Hepatocyte (in vitro differentiated cells): ENCODE results near the gene UGT1A5. TPM values are rescaled to one million over a fixed set of nuclear protein-coding genes. Genes with fewer than 3 reads are reported as not detected.
"Not testable (repeated sequence)": the region's sequence is repeated elsewhere in the genome, so short reads cannot be mapped to it uniquely, and the experiment has no call there.

Experiments
- DNase-seq: peaks from one replicate; pipeline ENCODE4 v3.0.0-alpha.2; 2016; ENCODE audit warnings: low spot score
- H2AFZ ChIP-seq: fragments of 200-600 bp; sonication (generic); 2 replicates; pipeline ENCODE4 v1.6.0; 2016; ENCODE audit warnings: antibody characterized with exemption, mild to moderate bottlenecking
- H3K27ac ChIP-seq: fragments of 200-600 bp; sonication (generic); 2 replicates; pipeline ENCODE4 v1.5.1; 2016; ENCODE audit warnings: mild to moderate bottlenecking
- H3K27me3 ChIP-seq: fragments of 200-600 bp; sonication (generic); 2 replicates; pipeline ENCODE4 v1.6.1; 2016
- H3K36me3 ChIP-seq: fragments of 200-600 bp; sonication (generic); replicated peaks from 2 replicates; pipeline ENCODE4 v1.5.1; 2016; ENCODE audit warnings: low read depth; ENCODE audit not compliant: insufficient read depth
- H3K4me1 ChIP-seq: fragments of 200-600 bp; sonication (generic); 2 replicates; pipeline ENCODE4 v1.5.1; 2016; ENCODE audit warnings: mild to moderate bottlenecking, moderate library complexity; ENCODE audit not compliant: insufficient read depth
- H3K4me2 ChIP-seq: fragments of 200-600 bp; sonication (generic); 2 replicates; pipeline ENCODE4 v1.6.0; 2016
- H3K4me3 ChIP-seq: fragments of 200-600 bp; sonication (generic); 2 replicates; pipeline ENCODE4 v1.5.1; 2016; ENCODE audit warnings: mild to moderate bottlenecking
- H3K79me2 ChIP-seq: fragments of 200-600 bp; sonication (generic); 2 replicates; pipeline ENCODE4 v1.6.0; 2017; ENCODE audit warnings: mild to moderate bottlenecking
- H3K9me2 ChIP-seq: fragments of 200-600 bp; sonication (generic); replicated peaks from 2 replicates; pipeline ENCODE4 v1.6.0; 2017; ENCODE audit warnings: mild to moderate bottlenecking; ENCODE audit not compliant: insufficient read depth
- H3K9me3 ChIP-seq: fragments of 200-600 bp; sonication (generic); 2 replicates; pipeline ENCODE4 v1.5.1; 2016; ENCODE audit warnings: low read depth, mild to moderate bottlenecking
- H4K20me1 ChIP-seq: fragments of 200-600 bp; sonication (generic); 2 replicates; pipeline ENCODE4 v1.6.0; 2016; ENCODE audit warnings: mild to moderate bottlenecking; ENCODE audit not compliant: insufficient read depth, poor library complexity, severe bottlenecking
- EZH2 ChIP-seq: fragments of 200-600 bp; sonication (generic); IDR thresholded peaks from 2 replicates; pipeline ENCODE4 v1.6.1; 2016; ENCODE audit warnings: antibody characterized with exemption, mild to moderate bottlenecking, borderline replicate concordance
- EZH2phosphoT487 ChIP-seq: fragments of 200-600 bp; sonication (generic); IDR thresholded peaks from one replicate; pipeline ENCODE4 v1.6.1; 2018; ENCODE audit warnings: antibody characterized with exemption, mild to moderate bottlenecking, low read depth, moderate library complexity; ENCODE audit not compliant: unreplicated experiment, severe bottlenecking
- WGBS: methylation state at CpG from one replicate; pipeline ENCODE4 v1.1.6; 2016; ENCODE audit warnings: low lambda C conversion rate; ENCODE audit errors: missing lambda C conversion rate; 5-methylcytosine and 5-hydroxymethylcytosine counted together
- polyA plus RNA-seq: library from polyadenylated mRNA; unstranded; fragments of >200 nt; fragmentation: Nextera tagmentation; extraction: Ambion mirVana; gene quantifications from 2 replicates; pipeline ENCODE4 v1.2.1, GENCODE V29; 2016
- total RNA-seq: library from RNA; depleted of rRNA; stranded (reverse); fragments of >200 nt; gene quantifications from 2 replicates; pipeline ENCODE4 v1.2.3, GENCODE V29; 2014
- TF ChIP-seq, protein P1 (sequence below): fragments of 200-600 bp; sonication (generic); IDR thresholded peaks from 2 replicates; pipeline ENCODE4 v1.5.1; 2016; ENCODE audit warnings: antibody characterized with exemption, mild to moderate bottlenecking; ENCODE audit not compliant: poor library complexity

Gene UGT1A5
- total and polyA plus RNA-seq, 2 experiments from 2014 or later: not detected

DNA sequence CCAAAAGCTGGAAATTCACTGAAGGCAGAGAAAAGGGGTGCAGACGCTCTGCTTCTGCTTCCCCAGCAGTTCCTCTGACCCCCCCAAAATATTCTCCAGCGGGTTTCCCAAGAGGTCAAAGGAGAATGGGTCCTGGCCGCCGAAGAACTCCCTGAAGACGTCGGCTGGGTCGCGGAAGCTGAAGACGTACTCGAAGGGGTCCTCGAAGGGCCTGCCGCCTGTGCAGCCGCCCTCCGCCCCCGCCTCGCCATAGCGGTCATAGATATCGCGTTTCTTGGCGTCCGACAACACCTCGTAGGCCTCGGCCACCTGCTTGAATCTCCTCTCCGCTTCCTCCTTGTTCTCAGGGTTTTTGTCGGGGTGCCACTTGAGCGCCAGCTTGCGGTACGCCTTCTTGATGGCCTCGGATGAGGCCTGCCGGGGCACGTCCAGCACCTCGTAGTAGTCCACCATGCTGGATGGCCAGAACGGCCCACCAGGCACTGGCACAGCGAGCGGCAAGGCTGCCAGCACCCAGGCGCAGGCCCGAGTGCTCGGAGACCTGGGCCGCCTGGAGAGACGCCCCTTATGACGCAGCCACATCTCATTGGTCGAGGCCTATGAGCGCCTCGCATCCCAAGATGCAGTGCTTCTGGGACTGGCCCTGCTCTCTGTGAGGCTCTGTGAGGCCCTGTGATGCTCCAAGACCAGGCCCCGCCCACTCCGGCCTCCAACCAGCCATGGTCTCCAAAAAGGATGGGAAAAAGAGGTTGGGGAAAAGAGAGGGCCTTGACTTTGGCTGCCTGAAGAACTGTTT lies 31.0 kb downstream of the UGT1A5 start:
- TF ChIP-seq, protein P1, sequence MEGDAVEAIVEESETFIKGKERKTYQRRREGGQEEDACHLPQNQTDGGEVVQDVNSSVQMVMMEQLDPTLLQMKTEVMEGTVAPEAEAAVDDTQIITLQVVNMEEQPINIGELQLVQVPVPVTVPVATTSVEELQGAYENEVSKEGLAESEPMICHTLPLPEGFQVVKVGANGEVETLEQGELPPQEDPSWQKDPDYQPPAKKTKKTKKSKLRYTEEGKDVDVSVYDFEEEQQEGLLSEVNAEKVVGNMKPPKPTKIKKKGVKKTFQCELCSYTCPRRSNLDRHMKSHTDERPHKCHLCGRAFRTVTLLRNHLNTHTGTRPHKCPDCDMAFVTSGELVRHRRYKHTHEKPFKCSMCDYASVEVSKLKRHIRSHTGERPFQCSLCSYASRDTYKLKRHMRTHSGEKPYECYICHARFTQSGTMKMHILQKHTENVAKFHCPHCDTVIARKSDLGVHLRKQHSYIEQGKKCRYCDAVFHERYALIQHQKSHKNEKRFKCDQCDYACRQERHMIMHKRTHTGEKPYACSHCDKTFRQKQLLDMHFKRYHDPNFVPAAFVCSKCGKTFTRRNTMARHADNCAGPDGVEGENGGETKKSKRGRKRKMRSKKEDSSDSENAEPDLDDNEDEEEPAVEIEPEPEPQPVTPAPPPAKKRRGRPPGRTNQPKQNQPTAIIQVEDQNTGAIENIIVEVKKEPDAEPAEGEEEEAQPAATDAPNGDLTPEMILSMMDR: no peak
- no peak for TF ChIP-seq EZH2
- no peak for TF ChIP-seq EZH2phosphoT487
- H3K27ac ChIP-seq: no peak overlapping the region
- H3K9me2 ChIP-seq: no peaks in the 10 kb centered on the region
- H3K79me2 ChIP-seq: no peaks in the 10 kb centered on the region
- WGBS: 97% methylated on average over 46 of the region's 46 CpGs
- H3K27me3 ChIP-seq: no peaks in the 10 kb centered on the region
- H3K4me1 ChIP-seq: peaks cover 10% of the 10 kb centered on the region
- no peak for DNase-seq
- H3K4me2 ChIP-seq: no peak overlapping the region
- no peaks in the 10 kb centered on the region for H4K20me1 ChIP-seq
- H3K9me3 ChIP-seq: no peaks in the 10 kb centered on the region
- no peaks in the 10 kb centered on the region for H3K36me3 ChIP-seq
- H3K4me3 ChIP-seq: no peak overlapping the region
- H2AFZ ChIP-seq: no peak overlapping the region

DNA sequence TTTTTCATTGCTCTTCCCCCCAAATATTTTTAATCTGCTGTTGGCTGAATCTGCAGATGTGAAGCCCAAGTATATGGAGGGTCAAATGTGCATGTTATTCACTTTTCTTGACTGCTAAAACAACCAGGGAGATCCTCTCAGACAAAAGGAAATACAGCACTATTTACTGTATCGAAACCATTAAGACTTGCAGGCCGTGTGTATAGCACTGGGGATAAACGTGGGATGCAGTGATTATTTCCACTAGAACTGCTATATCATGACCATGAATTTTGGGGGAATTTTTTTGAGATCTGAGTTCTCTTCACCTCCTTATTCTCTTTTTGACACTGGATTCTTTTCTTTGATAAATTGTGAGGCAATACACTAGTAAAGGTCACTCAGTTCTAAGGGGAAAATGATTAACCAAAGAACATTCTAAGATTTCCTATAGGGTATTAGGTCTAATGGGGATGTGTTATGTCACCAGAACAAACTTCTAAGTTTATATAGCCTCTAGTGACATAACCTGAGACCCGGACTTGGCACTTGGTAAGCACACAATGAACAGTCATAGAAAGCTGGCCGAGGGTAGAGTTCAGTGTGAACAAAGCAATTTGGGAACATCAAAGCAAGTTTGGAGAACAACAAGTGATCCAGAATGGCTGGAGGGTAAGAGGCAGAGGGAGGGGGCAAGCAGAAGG lies 32.5 kb downstream of the UGT1A5 start:
- no peaks in the 10 kb centered on the region for H3K27me3 ChIP-seq
- DNase-seq: peak; percentile 49
- H3K4me1 ChIP-seq: peaks cover 10% of the 10 kb centered on the region
- no peak overlapping the region for H3K4me2 ChIP-seq
- no peak overlapping the region for H2AFZ ChIP-seq
- no peak for TF ChIP-seq EZH2phosphoT487
- TF ChIP-seq, protein P1: no peak
- TF ChIP-seq EZH2: no peak
- H3K36me3 ChIP-seq: no peaks in the 10 kb centered on the region
- H3K9me2 ChIP-seq: no peaks in the 10 kb centered on the region
- peak overlapping the region; percentile 60 for H3K27ac ChIP-seq
- H3K9me3 ChIP-seq: no peaks in the 10 kb centered on the region
- H3K4me3 ChIP-seq: no peak overlapping the region
- no peaks in the 10 kb centered on the region for H3K79me2 ChIP-seq
- H4K20me1 ChIP-seq: no peaks in the 10 kb centered on the region
- WGBS: 66% methylated on average over 5 of the region's 5 CpGs

DNA sequence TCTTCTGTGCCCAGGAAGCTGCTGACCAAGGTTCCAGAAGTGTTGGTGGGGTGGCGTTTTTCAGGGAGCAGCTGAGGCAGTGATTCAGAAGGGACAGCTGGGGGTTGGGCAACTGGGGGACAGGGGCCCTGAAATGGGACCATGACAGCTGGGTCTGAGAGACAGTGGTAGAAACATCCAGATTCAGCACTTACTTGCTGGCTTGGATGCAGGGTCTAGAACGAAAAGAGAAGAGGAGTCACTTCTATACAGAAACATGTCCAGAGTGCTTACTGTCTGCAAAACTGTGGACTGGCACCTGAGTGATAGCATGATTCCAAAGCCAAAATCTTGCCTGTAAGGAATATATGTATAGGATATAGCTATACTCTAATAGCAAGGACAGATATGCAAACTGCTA lies 33.1 kb downstream of the UGT1A5 start:
- not testable (repeated sequence) for H3K9me3 ChIP-seq, H3K79me2 ChIP-seq, H3K9me2 ChIP-seq, H3K4me3 ChIP-seq, H3K4me1 ChIP-seq, H3K36me3 ChIP-seq, H2AFZ ChIP-seq, H3K27me3 ChIP-seq, H4K20me1 ChIP-seq, DNase-seq
- WGBS: 57% methylated on average over 2 of the region's 2 CpGs
- H3K4me2 ChIP-seq: peak overlapping the region; percentile 16
- H3K27ac ChIP-seq: peak overlapping the region; percentile 60

- Histone ChIP-seq H3K27ac (peak overlapping the region; percentile 60), H3K4me1 (peaks cover 10% of the 10 kb centered on the region), H3K79me2 (no peaks in the 10 kb centered on the region), H3K4me2 (no peak overlapping the region), H3K4me3 (no peak overlapping the region), H3K9me3 (no peaks in the 10 kb centered on the region), H3K9me2 (no peaks in the 10 kb centered on the region), H4K20me1 (no peaks in the 10 kb centered on the region), H3K36me3 (no peaks in the 10 kb centered on the region), H3K27me3 (no peaks in the 10 kb centered on the region), H2AFZ (no peak overlapping the region)
- WGBS: 81% methylated on average over 10 of the region's 10 CpGs
- no peak for DNase-seq
- TF ChIP-seq EZH2phosphoT487 (no peak), EZH2 (no peak)
- TF ChIP-seq, protein P1: no peak
Measured at GRCh38 chr2:233746475-233747282, 34.0 kb downstream of the UGT1A5 start.
